HEK293 (cell line): ENCODE measurements around the gene GNPTAB.

Source experiments
- ZBTB21 ChIP-seq: fragments of 450-650 bp; formaldehyde crosslinking; IDR thresholded peaks from 2 replicates; pipeline ENCODE4 v1.5.1; 2017; ENCODE audit warnings: missing biosample characterization, missing genetic modification characterization
- ZBTB7A ChIP-seq: fragments of 450-650 bp; formaldehyde crosslinking; IDR thresholded peaks from 2 replicates; pipeline ENCODE4 v1.5.1; 2016; ENCODE audit warnings: low read depth, missing biosample characterization, missing genetic modification characterization
- ZNF146 ChIP-seq: fragments of 450-650 bp; formaldehyde crosslinking; IDR thresholded peaks from 2 replicates; pipeline ENCODE4 v1.5.1; 2016; ENCODE audit warnings: missing biosample characterization, missing genetic modification characterization
- ZNF16 ChIP-seq: fragments of 450-650 bp; formaldehyde crosslinking; IDR thresholded peaks from 2 replicates; pipeline ENCODE4 v1.5.1; 2016; ENCODE audit warnings: low read depth, missing biosample characterization, missing genetic modification characterization
- ZNF311 ChIP-seq: fragments of 450-650 bp; formaldehyde crosslinking; IDR thresholded peaks from 2 replicates; pipeline ENCODE4 v1.5.1; 2017; ENCODE audit warnings: missing biosample characterization, missing genetic modification characterization, borderline replicate concordance
- ZNF426 ChIP-seq: fragments of 450-650 bp; formaldehyde crosslinking; IDR thresholded peaks from 2 replicates; pipeline ENCODE4 v1.5.1; 2017; ENCODE audit warnings: missing biosample characterization, missing genetic modification characterization, mild to moderate bottlenecking, inconsistent platforms, moderate library complexity
- ZXDB ChIP-seq: fragments of 450-650 bp; formaldehyde crosslinking; IDR thresholded peaks from 2 replicates; pipeline ENCODE4 v1.5.1; 2016; ENCODE audit warnings: missing biosample characterization, missing genetic modification characterization

GRCh38 chr12:101713930-101714329, 116.8 kb downstream of the GNPTAB start:
- TF ChIP-seq ZNF146 (tag by site-specific recombination) (no peak), ZNF16 (tag by site-specific recombination) (no peak), ZBTB21 (no peak), ZXDB (tag by site-specific recombination) (no peak), ZBTB7A (tag by site-specific recombination) (no peak), ZNF311 (tag by site-specific recombination) (no peak), ZNF426 (tag by site-specific recombination) (no peak)
